Stimulated activated CD4-positive, alpha-beta T cell treated with anti-CD3 and anti-CD28 coated beads, Interleukin-12 subunit alpha, Interleukin-12 subunit beta, amount 100 ng/mL, for 4 hours (primary cell): ENCODE data around the gene PTPRD.

Source experiments
- DNase-seq: peaks from one replicate; pipeline ENCODE4 v3.0.0-alpha.2; 2020

The PTPRD gene

DNA sequence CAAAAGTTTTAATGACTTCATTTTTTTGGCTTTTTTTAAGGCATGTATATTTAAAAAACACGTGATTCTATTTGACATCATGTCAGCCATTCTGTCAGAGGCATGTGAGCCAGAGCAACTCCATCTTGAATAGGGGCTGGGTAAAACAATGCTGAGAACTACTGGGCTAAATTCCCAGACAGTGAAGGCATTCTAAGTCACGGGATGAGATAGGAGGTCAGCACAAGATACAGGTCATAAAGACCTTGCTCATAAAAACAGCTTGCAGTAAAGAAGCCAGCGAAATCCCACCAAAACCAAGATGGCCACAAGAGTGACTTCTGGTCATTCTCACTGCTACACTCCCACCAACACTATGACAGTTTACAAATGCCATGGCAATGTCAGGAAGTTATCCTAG is 1812.6 kb downstream of the PTPRD start:
- DNase-seq = no peak

DNA sequence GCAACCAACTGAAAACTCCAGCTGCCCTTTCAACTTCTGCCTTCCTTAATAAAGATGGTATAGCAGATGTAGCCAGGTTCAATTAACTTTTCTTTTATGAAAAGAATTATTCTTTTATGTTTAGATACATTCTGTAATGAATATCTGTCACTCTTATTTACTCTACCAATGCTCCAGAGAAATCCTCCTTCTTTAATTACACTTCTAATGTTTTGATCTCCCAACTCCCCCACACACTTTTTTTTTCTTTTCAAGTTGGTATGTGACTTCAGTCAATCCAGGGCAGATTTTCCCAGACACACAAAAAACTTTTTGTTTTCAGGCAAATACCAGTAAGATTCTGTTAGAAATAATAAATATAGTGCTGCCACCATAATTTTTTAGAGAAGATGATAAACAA is 1813.2 kb downstream of the PTPRD start:
- DNase-seq = no peak

DNA sequence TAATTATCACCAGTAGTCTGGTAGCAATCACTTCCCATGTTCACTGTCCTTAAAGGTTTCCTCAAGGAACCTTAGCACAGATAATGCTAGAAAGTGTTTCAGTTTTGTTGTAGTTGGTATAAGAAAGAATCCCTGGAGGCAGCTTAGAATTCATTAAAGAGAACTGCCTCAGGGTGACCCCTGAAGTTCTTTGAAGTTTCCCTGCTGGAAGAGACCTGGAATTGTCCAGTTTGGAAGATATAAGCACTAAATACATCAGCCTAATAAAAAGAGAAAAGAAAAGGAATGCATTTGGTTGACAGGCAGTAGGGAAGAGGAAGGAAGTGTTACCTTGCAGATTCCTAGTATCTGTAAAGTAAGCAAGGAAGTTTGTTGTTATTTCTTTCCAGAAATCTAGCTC is 1813.6 kb downstream of the PTPRD start:
- DNase-seq = no peak

DNA sequence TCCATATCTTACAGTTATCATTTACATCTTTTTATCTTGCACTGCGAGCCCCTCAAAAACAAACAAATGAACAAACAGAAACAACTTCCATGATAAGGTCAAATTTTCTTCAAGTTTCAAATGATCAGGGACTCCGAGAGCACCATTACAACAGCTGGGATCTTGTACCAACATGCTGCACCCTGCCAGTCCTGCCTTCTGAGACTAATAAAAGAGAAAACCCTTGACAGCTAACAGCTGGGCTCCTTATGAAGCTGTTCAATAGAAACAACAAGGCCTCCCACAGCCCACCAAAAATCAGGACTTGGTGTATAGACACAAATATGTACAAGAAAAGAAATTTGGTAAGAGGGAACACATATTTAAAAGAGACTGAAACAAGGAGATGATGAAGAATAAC is 1828.0 kb downstream of the PTPRD start:
- no peak for DNase-seq

DNA sequence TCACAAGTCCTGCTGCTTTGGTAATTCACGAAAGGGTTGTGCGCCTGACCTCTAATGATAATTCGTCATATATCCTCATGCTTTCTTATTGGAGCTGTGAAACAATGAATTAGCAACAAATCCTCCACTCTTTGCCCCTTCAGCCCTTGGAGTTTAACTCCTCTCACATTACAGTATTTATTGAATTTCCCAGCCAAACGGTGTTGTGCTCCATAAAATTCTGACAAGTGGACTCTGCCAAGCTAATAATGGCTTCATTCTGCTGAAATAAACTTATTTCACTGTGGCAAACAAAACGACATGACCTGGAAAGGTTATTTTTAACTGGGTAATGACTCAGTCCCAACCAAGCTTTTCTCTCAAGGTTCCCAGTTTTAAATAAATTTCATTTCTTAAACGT is 1828.9 kb downstream of the PTPRD start:
- no peak for DNase-seq

- DNase-seq = no peak
Measured at GRCh38 chr9:8782237-8782636, 1830.6 kb downstream of the PTPRD start.

GRCh38 chr9:8781458-8781857 is 1831.3 kb downstream of the PTPRD start:
- no peak for DNase-seq

DNA sequence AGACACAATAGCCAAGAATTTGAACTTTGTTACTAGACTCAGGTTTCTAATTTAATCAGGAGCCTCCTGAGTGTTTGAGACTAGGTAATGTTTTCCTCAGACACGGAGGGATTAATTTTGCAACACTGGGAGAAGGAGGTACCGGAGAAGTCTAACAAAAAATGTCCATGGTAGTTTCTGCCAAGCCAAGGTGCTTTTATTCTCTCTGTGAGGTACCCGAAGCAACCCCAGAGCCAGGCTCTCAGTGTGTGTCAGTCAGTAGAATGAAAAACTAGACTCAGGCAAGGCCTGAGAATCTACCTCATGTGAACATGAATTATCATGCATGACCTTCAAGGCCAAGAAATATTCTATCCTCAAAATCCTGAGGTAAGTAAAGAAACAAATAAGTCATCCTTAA is 1832.4 kb downstream of the PTPRD start:
- DNase-seq = no peak

DNA sequence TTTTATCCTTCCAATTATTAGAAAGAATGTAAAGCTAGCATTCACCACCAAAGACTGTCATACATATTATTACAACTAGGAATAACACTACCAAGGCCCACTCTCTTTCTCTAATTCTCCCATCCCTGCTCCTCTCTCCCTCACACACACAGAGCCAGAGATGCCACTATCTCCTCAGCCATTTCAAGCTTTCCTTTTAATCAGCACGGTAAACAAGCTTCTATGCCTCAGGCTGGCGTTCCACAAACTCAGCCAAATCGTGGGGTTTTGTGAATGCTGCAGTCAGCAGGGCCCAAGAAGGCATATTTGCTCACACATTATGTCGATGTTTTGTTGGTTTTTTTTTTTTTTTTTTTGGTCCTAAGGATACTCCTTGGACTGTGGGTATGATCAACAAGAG is 1833.3 kb downstream of the PTPRD start:
- no peak for DNase-seq

GRCh38 chr9:8778356-8778755 is 1834.4 kb downstream of the PTPRD start:
- DNase-seq = no peak

GRCh38 chr9:8772302-8772701 is 1840.5 kb downstream of the PTPRD start:
- DNase-seq = no peak

DNA sequence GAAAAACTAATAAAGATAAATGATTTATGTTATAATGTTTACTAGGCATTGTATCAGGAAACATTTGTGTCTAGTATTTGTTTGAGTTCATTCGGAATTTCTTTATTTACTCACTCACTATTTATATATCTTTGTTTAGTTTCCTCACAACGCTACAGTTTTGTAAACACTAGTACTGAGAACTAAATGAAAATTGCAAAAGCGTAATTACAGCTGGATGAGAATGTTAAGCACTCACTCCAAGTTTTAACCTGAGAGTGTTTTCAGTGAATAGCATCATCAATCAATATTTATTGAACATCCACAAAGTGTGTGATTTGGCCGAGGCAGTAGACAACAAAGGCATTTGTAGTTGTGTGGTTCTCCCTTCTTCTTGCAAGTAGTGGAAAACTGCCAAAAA is 1843.6 kb downstream of the PTPRD start:
- DNase-seq = no peak

DNA sequence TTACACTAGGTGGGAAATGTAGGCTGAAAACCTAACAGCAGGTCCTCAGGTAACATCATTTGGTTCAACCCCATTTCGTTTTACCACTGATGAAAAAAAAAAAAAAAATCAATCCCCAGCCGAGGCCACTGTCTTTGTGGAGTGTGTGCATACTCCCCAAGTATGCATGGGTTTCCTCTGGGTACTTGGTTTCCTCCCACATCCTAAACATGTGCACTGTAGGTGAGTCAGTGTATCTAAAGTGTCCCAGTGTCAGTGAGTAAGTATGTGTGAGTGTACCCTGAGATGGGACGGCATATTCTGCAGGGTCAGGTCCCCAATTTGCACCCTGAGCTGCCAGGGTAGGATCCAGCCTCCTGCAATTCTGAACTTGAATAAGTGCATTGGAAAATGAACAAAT is 1846.7 kb downstream of the PTPRD start:
- no peak for DNase-seq

GRCh38 chr9:8764051-8764450 is 1848.8 kb downstream of the PTPRD start:
- no peak for DNase-seq

- no peak for DNase-seq
Measured at GRCh38 chr9:8762479-8763085, 1850.2 kb downstream of the PTPRD start.

DNA sequence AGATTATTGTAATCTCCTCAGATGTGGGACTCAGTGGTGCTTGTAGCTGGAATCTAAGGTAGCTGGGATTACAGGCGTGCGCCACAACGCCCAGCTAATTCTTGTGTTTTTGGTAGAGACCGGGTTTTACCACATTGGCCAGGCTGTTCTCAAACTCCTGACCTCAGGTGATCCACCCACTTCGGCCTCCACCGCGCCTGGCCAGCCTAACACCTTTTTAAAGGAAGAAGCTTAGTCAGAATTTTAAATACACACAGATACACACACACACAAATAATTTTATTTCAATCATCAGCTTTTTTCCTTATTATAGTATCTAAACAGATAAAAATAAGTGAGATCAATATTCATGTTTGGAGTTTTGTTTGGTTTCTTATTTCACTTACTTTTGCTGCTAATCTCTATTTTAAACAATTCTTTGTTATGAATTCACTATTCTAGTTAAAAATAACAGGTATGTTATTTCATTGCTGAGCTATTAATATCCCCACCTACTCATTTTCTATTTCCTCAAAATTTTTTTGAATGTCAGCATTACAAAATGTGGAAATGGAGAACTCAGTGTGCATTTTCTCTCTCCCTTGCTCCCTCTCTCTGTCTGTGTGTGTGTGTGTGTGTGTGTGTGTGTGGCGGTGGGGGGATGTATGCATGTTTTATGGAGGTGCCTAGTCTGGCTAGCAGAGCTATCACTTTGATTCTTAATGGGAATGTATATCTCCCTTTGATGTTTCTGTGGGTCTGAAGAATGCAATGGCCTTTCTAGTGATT is 1852.6 kb downstream of the PTPRD start:
- DNase-seq = no peak

DNA sequence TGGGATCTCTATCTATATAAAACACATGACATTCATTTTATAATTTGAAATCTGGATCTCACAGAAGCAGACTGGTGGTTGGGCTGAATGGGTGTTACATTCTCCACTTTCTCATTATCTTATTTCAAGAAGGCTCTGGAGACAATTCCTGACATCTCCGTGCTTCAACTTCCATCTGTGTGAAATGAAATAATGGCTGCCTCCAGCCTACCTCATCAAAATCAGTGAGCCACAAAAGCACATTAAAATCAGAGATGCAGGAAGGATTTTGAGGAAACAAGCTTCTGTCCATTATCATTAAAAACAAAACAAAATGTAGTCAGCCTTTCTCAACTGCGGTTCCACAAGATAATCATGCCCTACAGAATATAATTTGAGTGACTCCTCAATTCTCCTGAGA is 1854.9 kb downstream of the PTPRD start:
- DNase-seq = no peak

DNA sequence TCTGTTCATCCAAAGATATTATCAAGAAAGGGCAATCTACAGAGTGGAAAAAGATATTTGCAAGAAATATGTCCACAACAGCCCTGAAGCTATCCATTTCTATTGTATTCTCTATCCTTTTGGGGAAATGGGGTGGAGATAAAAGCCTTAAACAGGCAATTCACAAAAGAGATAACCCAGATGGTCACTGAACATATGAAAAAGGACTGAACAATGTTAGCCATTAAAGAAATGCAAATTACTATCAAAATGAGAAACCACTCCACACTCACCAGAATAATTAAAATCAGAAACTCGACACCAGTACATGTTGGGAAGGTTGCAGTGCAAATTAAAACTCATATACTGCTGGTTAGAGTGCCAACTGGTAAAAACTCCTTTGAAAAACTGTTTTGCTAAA is 1858.1 kb downstream of the PTPRD start:
- DNase-seq = no peak

- DNase-seq = no peak
Measured at GRCh38 chr9:8751406-8751930, 1861.3 kb downstream of the PTPRD start.

DNA sequence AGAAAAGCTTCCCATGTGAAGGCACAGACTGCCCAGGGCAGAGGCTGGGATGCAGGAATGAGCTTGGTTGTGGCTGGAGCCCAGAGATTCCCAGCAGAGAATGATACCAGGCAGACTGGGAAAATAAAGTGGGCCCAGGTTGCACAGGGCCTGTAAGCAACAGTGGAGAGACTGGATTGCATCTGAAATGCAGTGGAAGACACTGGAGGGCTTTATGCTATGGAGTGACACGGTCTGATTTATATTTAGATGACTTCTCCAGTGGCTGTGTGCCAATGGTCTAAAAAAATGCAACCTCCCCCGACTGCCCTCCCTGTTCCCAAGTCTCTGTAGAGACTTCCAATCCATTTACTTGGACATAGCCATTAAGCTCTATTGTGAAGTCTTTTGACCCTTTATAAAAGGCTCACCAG is 1862.2 kb downstream of the PTPRD start:
- DNase-seq = no peak

DNA sequence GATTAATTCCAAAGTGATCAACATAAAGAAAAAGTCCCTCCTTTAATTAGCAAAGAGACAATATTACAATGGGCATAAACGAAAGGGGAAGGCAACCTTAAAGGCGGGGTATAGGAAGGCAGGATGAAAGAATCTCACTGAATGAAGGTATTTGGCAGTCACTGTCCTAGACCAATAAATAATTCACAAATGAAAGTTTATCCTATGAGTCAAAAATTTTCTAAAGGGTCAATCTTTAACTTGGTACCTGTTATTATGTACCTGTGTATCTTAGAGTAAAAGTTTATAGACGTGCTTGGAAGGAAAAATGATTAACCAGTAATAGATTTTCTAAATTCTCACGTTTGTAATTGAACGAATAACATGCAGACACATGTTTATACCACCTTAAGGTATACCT is 1867.5 kb downstream of the PTPRD start:
- DNase-seq = no peak

DNA sequence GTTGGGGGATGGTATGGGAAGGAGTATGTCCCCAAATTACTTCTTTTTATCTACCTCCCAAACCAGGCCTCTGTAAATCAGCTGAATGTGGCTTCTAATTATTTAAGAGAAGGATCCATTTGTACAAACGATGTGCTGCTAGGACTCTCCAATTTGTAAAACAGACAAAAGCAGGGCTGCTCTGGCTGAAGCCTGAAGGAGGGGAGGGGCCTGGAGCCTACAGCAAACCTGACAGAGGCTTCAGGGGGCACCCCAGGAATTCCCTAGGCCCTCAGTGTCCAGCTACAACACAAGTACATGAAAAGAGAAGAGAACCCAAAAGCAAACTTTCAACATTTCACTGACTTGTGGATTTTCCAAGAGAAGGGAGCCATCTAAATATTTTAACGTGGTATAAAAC is 1873.9 kb downstream of the PTPRD start:
- DNase-seq = no peak

- no peak for DNase-seq
Measured at GRCh38 chr9:8736805-8737204, 1876.0 kb downstream of the PTPRD start.

GRCh38 chr9:8734760-8735159 is 1878.0 kb downstream of the PTPRD start:
- DNase-seq = no peak
